GM19467 (cell line): ENCODE data around the gene DAP.
"Not testable (repeated sequence)": the region's sequence is repeated elsewhere in the genome, so short reads cannot be mapped to it uniquely, and the experiment has no call there.

Experiments used
- ATAC-seq: cut with Tn5 transposase; IDR thresholded peaks from one replicate; pipeline ENCODE4 v1.9.1; 2021; ENCODE audit warnings: mild to moderate bottlenecking, moderate library complexity; ENCODE audit not compliant: unreplicated experiment

DAP gene

DNA sequence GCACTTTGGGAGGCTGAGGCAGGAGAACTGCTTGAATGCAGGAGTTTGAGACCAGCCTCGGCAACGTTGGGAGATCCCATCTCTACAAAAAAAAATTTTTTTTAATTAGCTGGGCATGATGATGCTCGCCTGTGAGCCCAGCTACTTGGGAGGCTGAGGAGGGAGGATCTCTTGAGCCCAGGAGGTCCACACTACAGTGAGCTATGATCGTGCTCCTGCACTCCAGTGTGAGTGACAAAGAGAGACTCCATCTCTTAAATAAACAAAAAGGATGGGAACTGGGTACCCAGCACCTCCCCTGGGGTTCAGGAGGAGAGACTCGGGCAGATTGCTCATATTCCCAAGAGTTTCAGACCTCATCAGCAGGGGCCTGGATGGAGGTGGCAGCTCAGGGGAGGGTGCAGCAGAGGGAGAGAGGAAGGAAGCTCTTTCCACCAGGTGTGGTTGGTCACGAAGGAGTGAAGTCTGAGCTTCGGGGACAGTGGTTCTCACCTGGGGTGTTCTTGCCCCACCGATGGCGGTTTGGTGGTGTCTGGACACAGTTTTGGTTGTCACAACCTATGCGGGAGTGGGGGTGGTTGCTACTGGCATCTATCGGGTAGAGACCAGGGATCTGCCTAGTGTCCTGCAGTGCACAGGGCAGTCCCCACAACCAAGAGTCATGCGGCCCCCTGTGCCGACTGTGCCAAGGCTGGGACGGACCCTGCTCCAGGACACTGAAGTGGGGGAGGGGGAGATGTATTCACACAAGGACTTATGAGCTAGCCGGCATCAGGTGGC is 124.5 kb downstream of the DAP start:
- no peak for ATAC-seq

DNA sequence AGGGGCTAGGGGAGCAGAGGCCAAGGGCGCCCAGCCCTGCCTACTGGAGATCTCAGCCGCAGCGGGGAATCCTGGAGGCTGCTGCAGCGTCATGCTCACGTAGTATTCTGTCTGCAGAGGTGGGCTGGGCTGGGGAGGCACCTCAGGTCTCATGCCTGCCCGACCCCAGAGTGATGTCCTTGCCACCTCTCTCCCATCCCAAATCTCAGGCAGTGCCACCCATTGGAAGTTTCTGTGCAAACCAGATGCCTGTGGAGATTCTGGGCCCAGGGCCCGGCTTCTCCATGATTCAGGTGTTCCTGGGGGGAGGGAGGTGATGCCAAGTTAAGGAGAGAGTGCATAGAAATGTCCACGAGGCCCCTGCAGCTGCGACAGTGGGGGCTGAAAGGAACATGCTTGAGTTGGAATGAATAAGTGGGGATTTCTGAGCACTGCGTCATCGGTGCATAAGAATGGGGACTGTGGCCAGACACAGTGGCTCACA is 125.1 kb downstream of the DAP start:
- no peak for ATAC-seq

DNA sequence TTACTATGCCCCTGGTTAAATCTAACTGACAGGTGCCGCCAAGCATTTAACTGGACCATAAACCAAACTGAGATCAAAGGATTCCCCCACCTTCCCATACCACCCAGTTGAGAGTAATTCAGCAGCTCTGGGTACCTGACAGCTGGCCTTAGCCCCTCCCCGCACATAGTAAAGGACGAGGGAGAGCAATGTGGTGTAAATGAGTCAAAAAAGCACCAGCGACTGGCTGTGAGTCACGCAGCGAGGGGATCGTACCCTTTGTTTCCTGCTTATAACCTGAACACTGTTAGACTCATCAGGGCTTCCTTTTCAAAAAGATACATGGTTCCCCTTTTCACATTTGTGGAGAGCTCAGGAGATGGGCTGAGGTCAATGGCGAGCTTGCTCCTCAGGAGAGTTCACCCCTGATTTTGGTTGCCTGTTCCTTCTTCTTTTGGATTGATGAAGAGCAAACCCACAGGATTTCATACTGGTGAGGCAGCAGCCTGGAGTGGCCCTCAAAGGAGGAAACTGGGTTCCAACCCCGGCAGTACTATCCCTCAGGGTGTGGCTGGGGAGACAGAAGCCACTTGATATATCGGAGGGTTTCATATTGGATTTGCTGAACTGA is 125.7 kb downstream of the DAP start:
- peak; percentile 61 for ATAC-seq

DNA sequence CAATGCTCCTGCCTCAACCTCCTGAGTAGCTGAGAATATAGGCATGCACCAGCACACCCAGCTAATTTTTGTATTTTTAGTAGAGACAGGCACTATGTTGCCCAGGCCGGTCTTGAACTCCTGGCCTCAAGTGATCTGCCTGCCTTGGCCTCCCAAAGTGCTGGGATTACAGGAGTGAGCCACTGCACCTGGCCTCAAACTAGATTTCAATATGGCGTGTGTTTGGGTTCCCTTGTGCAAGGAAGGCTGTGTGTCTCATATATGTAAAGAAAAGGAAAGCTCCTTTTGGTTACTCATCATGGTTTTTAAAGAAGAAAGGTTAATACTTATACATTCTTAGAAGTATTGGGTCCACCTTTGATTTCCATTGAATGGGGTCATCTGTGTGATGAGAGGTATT is 126.5 kb downstream of the DAP start:
- ATAC-seq, result no peak

DNA sequence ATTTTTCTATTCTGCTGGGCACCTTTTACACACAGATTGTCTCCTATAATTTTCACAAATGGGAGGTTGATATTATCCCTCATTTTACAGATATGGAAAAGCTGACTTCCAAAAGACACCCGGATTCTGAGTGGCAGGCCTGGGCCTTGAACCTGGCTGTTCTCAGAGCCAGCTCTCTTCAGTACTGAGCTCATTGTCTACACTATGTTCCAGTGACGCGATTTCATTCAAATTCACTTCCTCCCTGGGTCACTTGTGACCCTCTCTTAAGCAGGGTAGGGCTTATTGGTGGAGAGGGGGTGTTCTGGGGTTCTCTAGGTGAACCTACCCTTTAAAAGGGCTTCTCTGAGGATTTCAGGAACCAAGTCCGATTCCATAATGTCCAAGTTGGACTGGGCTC is 127.0 kb downstream of the DAP start:
- no peak for ATAC-seq

DNA sequence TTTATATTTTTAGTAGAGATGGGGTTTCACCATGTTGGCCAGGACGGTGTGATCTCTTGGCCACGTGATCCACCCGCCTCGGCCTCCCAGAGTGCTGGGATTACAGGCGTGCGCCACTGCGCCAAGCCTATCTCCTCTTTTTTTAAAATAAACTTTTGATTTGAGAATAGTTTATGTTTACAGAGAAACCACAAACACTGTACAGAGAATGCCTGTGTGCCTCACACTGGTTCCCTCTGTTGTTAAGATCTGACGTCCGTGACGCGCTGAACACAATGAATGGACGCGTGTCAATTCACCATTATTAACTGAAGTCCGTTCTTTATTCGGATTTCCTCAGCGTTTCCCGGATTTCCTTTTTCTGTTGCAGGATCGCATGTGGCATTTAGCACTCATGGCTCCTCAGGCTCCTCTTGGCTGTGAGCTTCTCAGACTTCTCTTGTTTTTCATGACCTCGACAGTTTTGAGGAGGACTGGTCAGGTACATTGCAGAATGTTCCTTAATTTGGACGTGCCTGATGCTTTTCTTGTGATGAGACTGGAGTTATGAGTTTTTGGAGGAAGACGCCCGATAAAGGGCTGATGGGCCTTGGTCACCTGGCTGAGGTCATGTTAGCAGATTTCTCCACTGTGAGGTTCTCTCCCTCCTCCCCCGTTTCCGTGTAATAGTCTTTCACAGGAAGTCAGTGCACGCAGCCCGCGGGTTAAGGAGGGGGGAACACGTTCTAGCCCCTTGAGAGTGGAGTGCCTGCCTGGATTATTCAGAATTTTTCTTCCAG is 127.6 kb downstream of the DAP start:
- no peak for ATAC-seq

DNA sequence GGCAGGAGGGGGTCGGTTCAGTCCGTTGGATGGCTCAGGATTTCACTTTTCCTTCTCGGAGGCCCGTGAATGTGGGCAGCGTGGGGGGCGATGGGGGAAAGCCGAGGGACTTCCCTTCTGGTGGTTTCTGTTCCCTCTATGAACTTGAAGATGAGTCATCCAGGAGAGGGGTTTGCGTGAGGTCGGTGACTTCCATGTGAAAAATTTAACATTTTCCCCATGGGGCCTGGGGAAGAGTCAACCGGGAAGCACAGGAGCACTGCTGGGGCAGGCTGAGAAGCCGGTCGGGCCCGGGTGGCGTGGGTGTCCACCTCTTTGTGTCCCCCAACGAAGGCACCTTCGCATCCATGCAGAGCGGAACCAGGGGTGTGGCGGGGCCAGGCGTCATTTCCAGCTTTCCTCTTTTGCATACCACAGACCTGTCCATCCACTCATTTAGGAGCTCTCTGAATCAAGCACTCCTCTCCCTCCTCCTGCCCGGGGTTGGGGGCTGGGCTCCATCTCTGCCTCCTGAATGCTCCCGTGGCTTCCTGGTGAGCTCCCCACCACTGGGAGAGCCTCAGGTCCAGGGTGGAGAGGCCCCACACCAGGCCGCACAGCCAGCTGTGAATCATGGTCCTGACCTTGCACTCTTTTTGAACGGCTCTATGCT is 128.8 kb downstream of the DAP start:
- ATAC-seq, result peak; percentile 41

DNA sequence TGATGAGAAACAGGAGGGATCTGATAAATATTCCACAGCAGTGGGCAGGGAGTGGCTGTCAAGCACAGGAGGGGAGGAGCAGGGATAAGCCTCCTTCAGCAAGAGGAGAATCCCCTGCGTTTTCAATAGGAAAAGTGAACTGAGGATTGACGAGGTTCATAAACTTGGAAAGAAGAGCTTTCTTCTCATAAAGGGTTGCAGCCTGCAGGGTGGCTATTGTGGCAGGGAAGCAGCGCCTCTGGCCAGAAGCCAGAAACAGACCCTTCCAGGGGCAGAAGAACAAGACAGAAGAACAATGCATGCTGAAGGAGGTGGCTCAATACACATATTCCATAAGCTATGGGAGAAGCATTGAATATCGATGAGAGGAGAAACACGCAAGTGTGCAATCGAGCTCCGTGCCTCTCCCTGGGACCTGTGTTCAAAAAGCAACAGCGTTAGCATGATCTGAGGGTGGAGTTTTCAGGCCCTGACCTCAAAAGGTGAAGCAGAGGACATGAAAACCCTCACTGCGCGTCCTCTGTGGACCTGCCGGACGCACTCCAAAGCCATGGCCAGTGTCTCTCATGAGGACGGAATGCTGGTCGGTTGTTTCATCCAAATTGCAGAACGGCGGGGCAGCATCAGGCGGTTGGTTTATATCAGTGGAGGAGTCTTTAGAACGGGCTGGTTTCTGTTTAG is 129.6 kb downstream of the DAP start:
- no peak for ATAC-seq

DNA sequence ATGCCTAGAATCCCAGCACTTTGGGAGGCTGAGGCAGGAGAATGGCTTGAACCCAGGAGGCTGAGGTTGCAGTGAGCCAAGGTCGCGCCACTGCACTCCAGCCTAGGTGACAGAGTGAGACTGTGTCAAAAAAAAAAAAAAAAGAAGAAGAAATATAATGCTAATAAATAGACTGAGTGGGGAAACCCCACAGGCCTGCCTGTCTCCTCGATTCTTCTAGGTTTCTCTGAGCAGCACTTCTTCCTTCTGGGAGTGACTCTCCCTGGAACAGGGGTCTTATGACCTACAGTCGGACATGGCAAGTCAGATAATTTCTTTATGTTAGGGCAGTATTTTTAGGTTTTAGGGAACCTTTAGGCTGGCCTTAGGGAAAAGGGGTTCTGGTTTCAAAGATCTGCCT is 130.3 kb downstream of the DAP start:
- not testable (repeated sequence) for ATAC-seq

DNA sequence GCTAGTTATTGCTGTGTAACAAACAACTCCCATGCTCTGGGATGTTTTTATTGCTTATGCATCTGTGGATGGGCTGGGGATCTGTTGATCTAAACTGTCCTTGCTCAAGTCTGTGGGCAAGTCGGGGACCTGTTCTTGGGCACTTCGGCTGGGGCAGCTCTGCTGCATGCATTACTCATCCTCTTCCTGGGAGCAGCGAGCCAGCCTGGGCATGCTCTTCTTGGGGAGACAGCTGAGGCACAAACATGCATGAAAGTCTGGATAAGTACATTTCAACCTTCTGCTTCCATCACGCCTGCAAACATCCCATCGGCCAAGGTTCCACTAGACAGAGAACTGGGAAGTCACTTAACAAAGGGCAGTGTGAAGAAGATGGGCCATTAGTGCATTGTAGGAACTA is 130.9 kb downstream of the DAP start:
- no peak for ATAC-seq

DNA sequence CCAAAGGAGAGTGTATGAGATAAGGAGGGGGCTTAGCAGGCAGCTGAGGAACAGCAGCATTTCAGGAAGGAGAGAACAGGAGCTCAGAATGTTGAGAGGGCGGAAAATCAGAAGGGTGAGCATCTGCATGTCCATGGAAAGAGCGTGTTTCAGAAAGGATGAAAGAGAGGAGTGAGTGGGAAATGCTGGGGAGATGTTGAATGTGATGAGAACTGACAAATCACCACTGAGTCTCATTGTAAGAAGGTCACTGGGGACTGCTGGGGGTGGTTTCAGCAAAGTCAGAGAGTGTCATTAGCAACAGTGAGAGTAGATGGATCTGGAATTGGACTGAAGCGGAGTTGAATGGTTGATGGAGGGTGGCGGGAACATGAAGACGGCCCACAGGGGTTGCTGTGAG is 131.4 kb downstream of the DAP start:
- no peak for ATAC-seq
